DMS114 treated with DMSO at 0.1 percent for 48 hours (cell line): ENCODE measurements around the gene SYK.

Source experiments
- DNase-seq: peaks from one replicate; lab custom pipeline; 2025; ENCODE audit not compliant: unreplicated experiment; lab: John Stamatoyannopoulos, UW

Gene SYK

GRCh38 chr9:90821697-90822096 is 20.1 kb downstream of the SYK start:
- no peak for DNase-seq

- no peak for DNase-seq
Measured at GRCh38 chr9:90822866-90823265, 21.2 kb downstream of the SYK start.

- no peak for DNase-seq
Measured at GRCh38 chr9:90825586-90825985, 24.0 kb downstream of the SYK start.

GRCh38 chr9:90826326-90827020 is 24.9 kb downstream of the SYK start:
- no peak for DNase-seq

DNA sequence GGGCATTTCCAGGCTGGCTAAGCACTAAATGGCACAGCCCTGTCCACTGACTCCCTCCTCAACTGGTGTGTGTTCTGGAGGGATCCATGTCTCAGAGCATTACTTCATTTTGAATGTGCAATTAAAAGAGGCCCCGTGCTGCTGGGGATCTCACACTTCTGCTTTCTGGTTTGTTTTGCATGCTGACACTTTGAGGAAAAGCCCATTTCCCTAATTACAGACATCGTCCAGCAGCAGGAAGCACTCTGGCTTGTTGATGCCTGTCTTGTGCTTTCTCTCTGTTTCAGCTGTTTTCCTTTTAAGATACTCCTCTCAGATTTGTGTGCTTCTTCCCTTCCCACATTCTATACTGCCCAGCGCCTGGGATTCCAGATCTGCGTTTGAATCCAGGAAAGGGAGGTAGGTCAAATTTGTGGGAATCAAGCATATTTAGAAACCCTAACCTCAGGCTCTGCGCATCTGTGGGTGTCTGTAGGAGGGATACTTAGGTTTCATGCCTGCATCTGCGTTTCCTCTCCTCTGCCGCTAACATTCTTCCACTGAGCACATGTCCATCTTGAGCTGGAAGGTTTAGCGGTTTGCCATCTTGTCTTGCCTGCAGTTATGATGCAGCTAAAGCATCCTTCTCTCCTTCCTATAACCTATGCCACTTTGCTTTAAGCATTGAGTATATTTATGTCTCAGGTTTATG is 25.7 kb downstream of the SYK start:
- DNase-seq = no peak

DNA sequence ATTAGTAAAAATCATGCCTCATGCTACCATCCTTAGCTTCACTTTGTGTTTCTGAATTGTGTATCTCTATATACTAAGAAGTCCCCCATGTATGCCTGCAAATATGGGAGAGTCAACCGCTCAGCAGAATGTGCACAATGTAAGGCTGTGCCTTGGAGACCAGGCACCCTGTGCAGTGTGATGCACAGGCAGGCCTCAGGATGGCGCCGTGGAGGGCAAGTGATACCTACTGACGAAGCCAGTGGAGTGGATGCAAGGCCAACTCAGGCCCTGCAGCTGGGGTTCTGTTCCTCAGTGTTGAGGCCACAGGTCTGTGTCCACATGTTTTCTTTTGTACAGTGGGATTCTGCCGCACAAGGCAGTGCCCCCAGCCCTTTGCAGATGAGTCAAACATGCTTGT is 28.4 kb downstream of the SYK start:
- no peak for DNase-seq

- no peak for DNase-seq
Measured at GRCh38 chr9:90830977-90831376, 29.4 kb downstream of the SYK start.

GRCh38 chr9:90832261-90832660 is 30.6 kb downstream of the SYK start:
- no peak for DNase-seq

- no peak for DNase-seq
Measured at GRCh38 chr9:90834828-90835595, 33.4 kb downstream of the SYK start.

GRCh38 chr9:90836411-90837080 is 34.9 kb downstream of the SYK start:
- DNase-seq = no peak

DNA sequence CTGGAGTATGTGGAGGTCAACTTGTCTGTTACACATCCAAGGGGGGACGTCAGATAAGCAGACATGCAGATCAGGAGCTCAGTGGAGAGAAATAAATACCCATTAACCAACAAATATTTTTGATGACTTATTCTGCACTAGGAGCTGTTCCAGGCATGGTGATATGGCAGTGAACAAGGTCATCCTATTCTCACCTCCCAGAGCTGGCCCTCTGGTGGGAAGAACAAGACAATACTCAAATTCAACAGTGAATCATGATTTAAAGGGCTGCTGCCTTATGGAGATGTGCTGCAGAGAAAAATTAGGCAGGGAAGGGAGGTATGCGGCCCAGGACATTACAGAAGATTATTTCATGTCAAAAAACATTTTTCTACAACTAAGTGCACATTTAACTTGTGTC is 36.5 kb downstream of the SYK start:
- DNase-seq = no peak

DNA sequence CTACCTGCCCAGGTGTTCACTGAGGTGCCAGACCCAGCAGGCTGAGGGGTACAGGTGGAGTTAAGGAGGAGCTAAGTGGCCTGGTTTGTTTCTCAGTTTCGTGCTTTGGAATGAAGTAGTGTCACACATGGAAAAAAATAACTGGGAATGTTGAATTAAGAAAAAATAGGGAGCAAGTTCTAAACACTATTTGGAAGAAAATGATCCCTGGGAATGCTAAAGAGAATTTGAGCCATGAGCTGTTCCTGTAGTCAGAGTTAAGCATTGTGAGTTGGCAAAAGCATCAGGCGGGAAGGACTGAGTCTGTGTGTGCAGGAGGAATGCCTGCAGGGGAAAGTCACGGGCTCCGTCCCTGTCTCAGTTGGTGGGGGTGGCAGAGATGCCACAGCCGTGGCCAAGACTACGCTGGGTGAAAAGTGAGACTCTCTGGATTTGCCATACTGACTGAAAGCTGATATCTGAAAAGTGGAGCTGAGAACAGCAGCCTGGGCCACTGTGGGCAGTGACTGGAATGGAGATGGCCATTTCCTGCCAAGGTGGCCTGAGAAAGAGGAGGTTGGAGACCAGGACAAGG is 37.0 kb downstream of the SYK start:
- no peak for DNase-seq

- DNase-seq = no peak
Measured at GRCh38 chr9:90839183-90839728, 37.6 kb downstream of the SYK start.

DNA sequence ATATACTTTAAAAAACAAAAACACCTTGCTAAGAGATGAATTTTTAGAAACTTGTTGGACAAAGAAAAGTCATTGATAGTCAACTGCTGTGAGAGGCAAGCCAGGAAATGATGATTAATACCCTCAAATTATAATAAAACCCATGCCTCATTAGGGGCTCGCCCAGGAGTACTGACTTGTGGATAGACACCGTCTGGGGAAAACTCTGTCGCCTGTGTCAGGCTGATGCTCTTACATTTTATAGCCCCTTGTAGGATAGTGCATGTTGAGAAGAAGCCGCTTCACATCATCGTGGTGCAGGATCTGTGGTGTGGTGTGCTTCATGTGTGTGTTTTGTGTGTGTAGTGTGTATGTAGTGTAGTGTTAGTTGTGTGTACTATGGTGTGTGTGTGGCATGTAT is 39.1 kb downstream of the SYK start:
- DNase-seq = no peak

DNA sequence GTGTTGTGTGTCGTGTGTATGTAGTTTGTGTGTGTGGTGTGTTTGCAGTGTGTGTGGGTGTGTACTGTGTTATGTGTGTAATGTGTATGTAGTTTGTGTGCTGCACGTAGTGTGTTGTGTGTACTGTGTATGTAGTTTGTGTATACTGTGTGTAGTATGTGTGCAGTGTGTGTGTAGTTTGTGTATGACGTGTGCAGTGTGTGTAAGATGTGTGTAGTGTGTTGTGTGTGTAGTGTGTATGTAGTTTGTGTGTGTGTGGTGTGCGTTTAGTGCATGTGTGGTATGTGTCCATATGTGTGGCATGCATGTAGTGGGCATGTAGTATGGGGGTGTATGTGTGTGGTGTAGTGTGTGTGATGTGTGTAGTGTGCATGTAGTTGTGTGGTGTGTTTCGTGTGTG is 39.6 kb downstream of the SYK start:
- DNase-seq = no peak

DNA sequence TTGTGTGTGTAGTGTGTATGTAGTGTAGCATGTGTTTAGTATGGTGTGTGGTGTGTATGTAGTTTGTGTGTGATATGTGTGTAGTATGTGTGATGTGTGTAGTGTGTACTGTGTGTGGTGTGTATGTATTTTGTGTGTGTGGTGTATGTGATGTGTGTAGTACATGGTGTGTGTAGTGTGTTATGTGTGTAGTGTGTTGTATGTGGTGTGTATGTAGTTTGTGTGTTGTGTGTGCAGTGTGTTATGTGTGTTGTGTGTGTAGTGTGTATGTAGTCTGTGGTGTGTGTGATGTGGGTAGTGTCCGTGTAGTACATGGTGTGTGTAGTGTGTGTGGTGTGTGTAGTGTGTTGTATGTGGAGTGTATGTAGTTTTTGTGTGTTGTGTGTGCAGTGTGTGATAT is 40.0 kb downstream of the SYK start:
- no peak for DNase-seq

GRCh38 chr9:90842176-90842777 is 40.7 kb downstream of the SYK start:
- no peak for DNase-seq

GRCh38 chr9:90842996-90843395 is 41.4 kb downstream of the SYK start:
- no peak for DNase-seq

DNA sequence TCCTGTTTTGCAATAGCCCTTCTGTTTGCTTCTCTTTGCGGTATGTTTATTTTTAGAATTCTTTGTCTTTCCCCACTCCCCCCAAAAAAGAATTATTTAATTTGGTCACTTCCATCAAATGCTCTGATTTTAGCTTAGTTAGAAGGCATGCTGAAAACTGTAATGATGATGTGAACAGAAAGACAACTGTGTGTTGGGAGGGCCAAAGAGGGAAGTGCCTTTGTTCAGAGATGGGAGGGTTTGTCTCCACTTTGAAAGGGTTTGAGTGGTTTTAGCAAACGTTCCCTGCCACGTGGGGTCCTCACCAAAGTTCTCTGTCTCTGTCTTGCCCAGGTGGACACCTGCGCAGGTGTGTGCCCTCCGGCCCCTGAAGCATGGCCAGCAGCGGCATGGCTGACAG is 41.9 kb downstream of the SYK start:
- DNase-seq = no peak

DNA sequence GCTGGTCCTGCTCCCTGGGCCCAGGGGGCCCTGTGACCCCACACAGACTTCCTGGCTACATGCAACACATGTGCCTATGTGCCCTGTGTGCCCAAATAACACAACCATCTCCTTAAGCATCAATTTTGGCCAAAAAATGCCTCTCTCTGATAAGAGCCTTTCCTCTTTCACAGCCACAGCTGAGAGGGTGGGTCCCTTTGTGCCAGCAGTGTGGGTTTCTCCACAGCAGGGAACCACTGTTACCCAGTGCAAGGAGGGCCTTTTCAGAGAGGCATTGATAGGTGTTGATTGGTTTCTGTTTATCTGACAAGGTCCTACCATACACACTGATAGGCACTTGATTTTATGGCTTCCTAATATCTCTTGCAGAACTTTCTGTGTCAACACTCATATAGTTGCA is 42.7 kb downstream of the SYK start:
- no peak for DNase-seq
